ENCODE results near the gene RNF39.
"Not testable (repeated sequence)": the region's sequence is repeated elsewhere in the genome, so short reads cannot be mapped to it uniquely, and the experiment has no call there.

Gene RNF39

GRCh38 chr6:30031381-30031780 lies 44.2 kb downstream of the RNF39 start:
- H3K9me3 Mint-ChIP-seq = no peaks in the 10 kb centered on the region
- peaks cover 66% of the 10 kb centered on the region for H3K36me3 Mint-ChIP-seq (ENCODE audit: low read depth)
- H3K27ac Mint-ChIP-seq = no peak overlapping the region
- no peak overlapping the region for H3K4me3 Mint-ChIP-seq
- H3K4me1 Mint-ChIP-seq = peaks cover under 1% of the 10 kb centered on the region
- no peak for DNase-seq
- TF ChIP-seq CTCF (IDR thresholded peaks at IDR 0.05) = no peak
- H3K27me3 Mint-ChIP-seq (ENCODE audit: low read depth, poor library complexity) = no peaks in the 10 kb centered on the region

- no peak for TF ChIP-seq CTCF (IDR thresholded peaks at IDR 0.05)
- H3K27me3 Mint-ChIP-seq (ENCODE audit: low read depth, poor library complexity) = no peaks in the 10 kb centered on the region
- no peak for DNase-seq
- no peaks in the 10 kb centered on the region for H3K9me3 Mint-ChIP-seq
- H3K4me3 Mint-ChIP-seq = no peak overlapping the region
- H3K27ac Mint-ChIP-seq = no peak overlapping the region
- peaks cover 9% of the 10 kb centered on the region for H3K4me1 Mint-ChIP-seq
- peaks cover 52% of the 10 kb centered on the region for H3K36me3 Mint-ChIP-seq (ENCODE audit: low read depth)
These were observed 46.0 kb downstream of the RNF39 start for GRCh38 chr6:30029588-30029987.

- no peaks in the 10 kb centered on the region for H3K9me3 Mint-ChIP-seq
- peaks cover 28% of the 10 kb centered on the region for H3K36me3 Mint-ChIP-seq (ENCODE audit: low read depth)
- no peak for TF ChIP-seq CTCF (IDR thresholded peaks at IDR 0.05)
- no peak overlapping the region for H3K27ac Mint-ChIP-seq
- peaks cover 9% of the 10 kb centered on the region for H3K4me1 Mint-ChIP-seq
- H3K27me3 Mint-ChIP-seq (ENCODE audit: low read depth, poor library complexity) = no peaks in the 10 kb centered on the region
- no peak overlapping the region for H3K4me3 Mint-ChIP-seq
- no peak for DNase-seq
These were observed 50.4 kb downstream of the RNF39 start for GRCh38 chr6:30025186-30025585.

- H3K4me3 Mint-ChIP-seq; H3K27me3 Mint-ChIP-seq (ENCODE audit: low read depth, poor library complexity); H3K4me1 Mint-ChIP-seq; H3K27ac Mint-ChIP-seq; H3K9me3 Mint-ChIP-seq; DNase-seq: not testable (repeated sequence)
- peaks cover 24% of the 10 kb centered on the region for H3K36me3 Mint-ChIP-seq (ENCODE audit: low read depth)
These were observed 52.9 kb downstream of the RNF39 start for GRCh38 chr6:30022712-30023111.

GRCh38 chr6:30022189-30022588 lies 53.4 kb downstream of the RNF39 start:
- Mint-ChIP-seq H3K36me3 (ENCODE audit: low read depth) (peaks cover 20% of the 10 kb centered on the region), H3K9me3 (no peaks in the 10 kb centered on the region), H3K27ac (no peak overlapping the region), H3K27me3 (ENCODE audit: low read depth, poor library complexity) (no peaks in the 10 kb centered on the region), H3K4me1 (peaks cover 9% of the 10 kb centered on the region), H3K4me3 (no peak overlapping the region)
- no peak for TF ChIP-seq CTCF (IDR thresholded peaks at IDR 0.05)
- DNase-seq = no peak

GRCh38 chr6:30020626-30021025 lies 54.9 kb downstream of the RNF39 start:
- no peak for TF ChIP-seq CTCF (IDR thresholded peaks at IDR 0.05)
- Mint-ChIP-seq H3K27me3 (ENCODE audit: low read depth, poor library complexity) (no peaks in the 10 kb centered on the region), H3K9me3 (no peaks in the 10 kb centered on the region), H3K27ac (no peak overlapping the region), H3K4me3 (no peak overlapping the region), H3K4me1 (peaks cover under 1% of the 10 kb centered on the region), H3K36me3 (ENCODE audit: low read depth) (peaks cover 11% of the 10 kb centered on the region)
- no peak for DNase-seq

Data from nephron progenitor cell (in vitro differentiated cells).